SK-MEL-5 (cell line): Measurements from ENCODE around the gene PRPH2. TPM values are rescaled to one million over a fixed set of nuclear protein-coding genes. Genes with fewer than 3 reads are reported as not detected.
"Not testable (repeated sequence)": the region's sequence is repeated elsewhere in the genome, so short reads cannot be mapped to it uniquely, and the experiment has no call there.

Experiments used
- DNase-seq: peaks from one replicate; pipeline ENCODE4 v3.0.0-alpha.2; 2016; ENCODE audit warnings: low read depth, low spot score
- in situ Hi-C: cut with HindIII; loops from 2 replicates; pipeline ENCODE4 v1.10.0; 2016; ENCODE audit warnings: low sequenced_read_pairs, high pct_unique_total_duplicates, low pct_unique_long_range_greater_than_20kb
- total RNA-seq: library from RNA; depleted of rRNA; stranded (reverse); fragments of >200 nt; shearing (Covaris generic); gene quantifications from 2 replicates; pipeline ENCODE4 v1.2.3, GENCODE V29; 2014

The PRPH2 gene
- total RNA-seq, 1 experiment from 2014 or later, result not detected

GRCh38 chr6:42708096-42708495, 14.3 kb downstream of the PRPH2 start:
- in situ Hi-C loops, result no loop called here
- no peak for DNase-seq

- DNase-seq, result no peak
- in situ Hi-C loops, result no loop called here
Observed at GRCh38 chr6:42707595-42707994, 14.8 kb downstream of the PRPH2 start.

GRCh38 chr6:42704937-42705374, 17.4 kb downstream of the PRPH2 start:
- in situ Hi-C loops, result no loop called here
- DNase-seq, result no peak

- DNase-seq, result no peak
- in situ Hi-C loops, result no loop called here
Observed at GRCh38 chr6:42704251-42704936, 18.0 kb downstream of the PRPH2 start.

GRCh38 chr6:42702786-42703185, 19.6 kb downstream of the PRPH2 start:
- DNase-seq, in situ Hi-C loops: not testable (repeated sequence)

GRCh38 chr6:42702200-42702599, 20.2 kb downstream of the PRPH2 start:
- DNase-seq, result peak; percentile 29
- in situ Hi-C loops, result no loop called here

- DNase-seq, result no peak
- in situ Hi-C loops, result no loop called here
Observed at GRCh38 chr6:42698217-42698616, 24.2 kb downstream of the PRPH2 start.

- DNase-seq, result no peak
- in situ Hi-C loops, result no loop called here
Observed at GRCh38 chr6:42697268-42697655, 25.1 kb downstream of the PRPH2 start.

GRCh38 chr6:42696526-42697267, 25.7 kb downstream of the PRPH2 start:
- in situ Hi-C loops, result no loop called here
- DNase-seq, result no peak

GRCh38 chr6:42694586-42694985, 27.8 kb downstream of the PRPH2 start:
- DNase-seq, result no peak
- in situ Hi-C loops, result no loop called here

GRCh38 chr6:42693725-42694323, 28.6 kb downstream of the PRPH2 start:
- DNase-seq, result no peak
- in situ Hi-C loops, result no loop called here

GRCh38 chr6:42692137-42692911, 30.1 kb downstream of the PRPH2 start:
- in situ Hi-C loops, result no loop called here
- no peak for DNase-seq

- DNase-seq, result no peak
- in situ Hi-C loops, result no loop called here
Observed at GRCh38 chr6:42690872-42691271, 31.5 kb downstream of the PRPH2 start.

GRCh38 chr6:42690151-42690702, 32.2 kb downstream of the PRPH2 start:
- in situ Hi-C loops, result no loop called here
- DNase-seq, result no peak

GRCh38 chr6:42689371-42689770, 33.0 kb downstream of the PRPH2 start:
- DNase-seq, result no peak
- in situ Hi-C loops, result no loop called here

GRCh38 chr6:42688281-42688680, 34.1 kb downstream of the PRPH2 start:
- no peak for DNase-seq
- in situ Hi-C loops, result no loop called here

GRCh38 chr6:42679358-42679757, 43.0 kb downstream of the PRPH2 start:
- in situ Hi-C loops, result no loop called here

GRCh38 chr6:42674780-42675179, 47.6 kb downstream of the PRPH2 start:
- in situ Hi-C loops, result no loop called here
- no peak for DNase-seq

More at GRCh38 chr6:42679358-42679757, 43.0 kb downstream of the PRPH2 start:
- DNase-seq, result no peak
